ENCODE results near the gene ILDR2. TPM values are rescaled to one million over a fixed set of nuclear protein-coding genes. Genes with fewer than 3 reads are reported as not detected.

Gene ILDR2
- total RNA-seq, 2 donors from 2014 or later = 1.00 to 1.4 TPM

DNA sequence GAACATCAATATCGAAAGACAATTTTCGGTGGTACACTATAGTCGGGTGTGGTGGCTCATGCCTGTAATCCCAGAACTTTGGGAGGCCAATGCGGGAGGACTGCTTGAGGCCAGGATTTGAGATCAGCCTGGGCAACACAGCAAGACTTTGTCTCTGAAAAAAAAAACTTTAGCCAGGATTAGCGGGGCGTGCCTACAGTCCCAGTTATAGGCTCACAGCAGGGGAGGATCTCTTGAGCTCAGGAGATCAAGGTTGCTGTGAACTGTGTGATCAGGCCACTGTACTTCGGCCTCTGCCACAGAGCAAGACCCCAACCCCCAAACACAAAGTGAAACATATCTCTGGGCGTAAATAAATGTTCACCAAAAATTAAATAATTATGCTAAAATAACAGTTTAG, 100.9 kb downstream of the ILDR2 start:
- Histone ChIP-seq H3K4me3 (ENCODE audit: low read length) (peak overlapping the region; percentile 83), H3K4me1 (ENCODE audit: control insufficient read depth, insufficient read depth, low read length) (no peaks in the 10 kb centered on the region), H3K9ac (ENCODE audit: extremely low read depth, low read length, poor library complexity, severe bottlenecking) (no peak overlapping the region), H3K27me3 (ENCODE audit: control insufficient read depth, insufficient read depth, low read length, poor library complexity, severe bottlenecking) (no peaks in the 10 kb centered on the region), H3K36me3 (ENCODE audit: control insufficient read depth, insufficient read depth, low read length) (peaks cover 6% of the 10 kb centered on the region), H3K9me3 (ENCODE audit: control insufficient read depth, low read length) (no peaks in the 10 kb centered on the region), H3K27ac (ENCODE audit: low read depth, low read length) (no peak overlapping the region)
- DNase-seq = no peak
- TF ChIP-seq, protein P1, sequence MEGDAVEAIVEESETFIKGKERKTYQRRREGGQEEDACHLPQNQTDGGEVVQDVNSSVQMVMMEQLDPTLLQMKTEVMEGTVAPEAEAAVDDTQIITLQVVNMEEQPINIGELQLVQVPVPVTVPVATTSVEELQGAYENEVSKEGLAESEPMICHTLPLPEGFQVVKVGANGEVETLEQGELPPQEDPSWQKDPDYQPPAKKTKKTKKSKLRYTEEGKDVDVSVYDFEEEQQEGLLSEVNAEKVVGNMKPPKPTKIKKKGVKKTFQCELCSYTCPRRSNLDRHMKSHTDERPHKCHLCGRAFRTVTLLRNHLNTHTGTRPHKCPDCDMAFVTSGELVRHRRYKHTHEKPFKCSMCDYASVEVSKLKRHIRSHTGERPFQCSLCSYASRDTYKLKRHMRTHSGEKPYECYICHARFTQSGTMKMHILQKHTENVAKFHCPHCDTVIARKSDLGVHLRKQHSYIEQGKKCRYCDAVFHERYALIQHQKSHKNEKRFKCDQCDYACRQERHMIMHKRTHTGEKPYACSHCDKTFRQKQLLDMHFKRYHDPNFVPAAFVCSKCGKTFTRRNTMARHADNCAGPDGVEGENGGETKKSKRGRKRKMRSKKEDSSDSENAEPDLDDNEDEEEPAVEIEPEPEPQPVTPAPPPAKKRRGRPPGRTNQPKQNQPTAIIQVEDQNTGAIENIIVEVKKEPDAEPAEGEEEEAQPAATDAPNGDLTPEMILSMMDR (conservative IDR thresholded peaks at IDR 0.05) = no peak
- peaks cover 41% of the 10 kb centered on the region for H3K4me1 Mint-ChIP-seq
- H3K4me3 Mint-ChIP-seq = peak overlapping the region; percentile 88
- H3K27ac Mint-ChIP-seq = no peak overlapping the region
- peaks cover 4% of the 10 kb centered on the region for H3K27me3 Mint-ChIP-seq (ENCODE audit: insufficient read depth)
- H3K36me3 Mint-ChIP-seq (ENCODE audit: low read depth) = peaks cover 6% of the 10 kb centered on the region
- WGBS, 2 experiments (ENCODE audit: insufficient coverage in 1 of 2, insufficient read length in 1 of 2) = 87 to 94% methylated on average over 6 to 7 of the region's 8 CpGs
- H3K9me3 Mint-ChIP-seq = peaks cover 6% of the 10 kb centered on the region

DNA sequence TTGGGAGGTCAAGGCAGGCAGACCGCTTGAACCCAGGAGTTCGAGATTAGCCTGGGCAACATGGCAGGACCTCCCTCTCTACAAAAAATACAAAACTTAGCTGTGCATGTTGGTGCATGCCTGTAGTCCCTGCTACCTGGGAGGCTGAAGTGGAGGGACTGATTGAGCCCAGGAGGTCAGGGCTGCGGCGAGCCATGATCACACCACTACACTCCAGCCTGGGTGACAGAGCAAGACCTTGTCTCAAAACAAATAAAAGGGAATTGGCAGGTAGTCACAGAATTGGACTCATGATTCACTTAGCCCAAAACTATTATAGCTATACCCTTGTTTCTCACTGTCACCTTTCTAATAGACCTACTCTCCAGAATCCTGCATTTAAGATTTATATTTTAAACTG, 104.8 kb downstream of the ILDR2 start:
- Histone ChIP-seq H3K36me3 (ENCODE audit: control insufficient read depth, insufficient read depth, low read length) (peaks cover 41% of the 10 kb centered on the region), H3K9ac (ENCODE audit: extremely low read depth, low read length, poor library complexity, severe bottlenecking) (no peak overlapping the region), H3K4me3 (ENCODE audit: low read length) (no peak overlapping the region), H3K27ac (ENCODE audit: low read depth, low read length) (no peak overlapping the region), H3K9me3 (ENCODE audit: control insufficient read depth, low read length) (no peaks in the 10 kb centered on the region), H3K4me1 (ENCODE audit: control insufficient read depth, insufficient read depth, low read length) (peaks cover 4% of the 10 kb centered on the region), H3K27me3 (ENCODE audit: control insufficient read depth, insufficient read depth, low read length, poor library complexity, severe bottlenecking) (no peaks in the 10 kb centered on the region)
- TF ChIP-seq, protein P1 (conservative IDR thresholded peaks at IDR 0.05) = no peak
- H3K27me3 Mint-ChIP-seq (ENCODE audit: insufficient read depth) = no peaks in the 10 kb centered on the region
- H3K9me3 Mint-ChIP-seq = no peaks in the 10 kb centered on the region
- no peak for DNase-seq
- 92 to 99% methylated on average over 4 of the region's 4 CpGs for WGBS, 2 experiments (ENCODE audit: insufficient coverage in 1 of 2, insufficient read length in 1 of 2)
- H3K27ac Mint-ChIP-seq = no peak overlapping the region
- peaks cover 51% of the 10 kb centered on the region for H3K4me1 Mint-ChIP-seq
- H3K36me3 Mint-ChIP-seq (ENCODE audit: low read depth) = peaks cover 35% of the 10 kb centered on the region
- H3K4me3 Mint-ChIP-seq = no peak overlapping the region

DNA sequence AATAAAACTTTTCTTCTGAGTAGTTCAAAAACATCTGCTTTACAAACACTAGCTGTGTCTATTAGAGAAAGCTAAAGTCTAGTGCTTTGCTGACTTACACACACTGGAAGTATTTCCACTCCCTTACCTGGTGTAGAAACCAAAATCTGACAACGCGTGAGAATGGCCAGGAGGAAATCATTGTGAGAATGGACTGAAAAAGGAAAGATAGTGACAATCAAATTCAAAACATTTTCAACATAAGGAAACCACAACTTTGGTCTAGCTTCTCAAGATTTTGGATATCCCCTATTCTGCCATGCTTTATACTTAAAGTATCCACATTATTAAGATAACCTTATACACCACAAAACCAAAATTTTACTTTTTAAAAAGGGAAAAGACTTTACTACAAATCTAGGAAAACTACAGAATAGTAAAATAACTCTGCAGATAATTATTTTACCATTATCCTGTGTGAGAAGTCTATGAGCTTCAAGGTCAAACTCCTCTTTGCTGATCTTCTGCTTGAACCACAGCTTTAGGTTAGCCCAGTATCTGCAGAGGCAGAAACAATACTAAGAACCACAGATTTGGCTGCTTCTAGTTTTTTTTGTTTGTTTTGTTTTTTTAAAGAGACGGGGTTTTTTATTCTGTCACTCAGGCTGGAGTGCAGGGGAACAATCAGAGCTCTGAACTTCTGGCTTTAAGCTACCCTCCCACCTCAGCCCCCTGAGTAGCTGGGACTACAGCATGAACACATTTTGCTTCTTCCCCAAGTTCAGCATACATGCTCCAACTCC, 105.8 kb downstream of the ILDR2 start:
- H3K36me3 Mint-ChIP-seq (ENCODE audit: low read depth) = peaks cover 45% of the 10 kb centered on the region
- no peak overlapping the region for H3K9ac ChIP-seq (ENCODE audit: extremely low read depth, low read length, poor library complexity, severe bottlenecking)
- peaks cover 4% of the 10 kb centered on the region for H3K4me1 ChIP-seq (ENCODE audit: control insufficient read depth, insufficient read depth, low read length)
- no peak overlapping the region for H3K4me3 ChIP-seq (ENCODE audit: low read length)
- no peak overlapping the region for H3K27ac ChIP-seq (ENCODE audit: low read depth, low read length)
- no peaks in the 10 kb centered on the region for H3K9me3 Mint-ChIP-seq
- peaks cover 42% of the 10 kb centered on the region for H3K36me3 ChIP-seq (ENCODE audit: control insufficient read depth, insufficient read depth, low read length)
- DNase-seq = no peak
- H3K27me3 ChIP-seq (ENCODE audit: control insufficient read depth, insufficient read depth, low read length, poor library complexity, severe bottlenecking) = no peaks in the 10 kb centered on the region
- H3K9me3 ChIP-seq (ENCODE audit: control insufficient read depth, low read length) = no peaks in the 10 kb centered on the region
- H3K27ac Mint-ChIP-seq = no peak overlapping the region
- peaks cover 45% of the 10 kb centered on the region for H3K4me1 Mint-ChIP-seq
- TF ChIP-seq, protein P1 (conservative IDR thresholded peaks at IDR 0.05) = no peak
- no peak overlapping the region for H3K4me3 Mint-ChIP-seq
- H3K27me3 Mint-ChIP-seq (ENCODE audit: insufficient read depth) = no peaks in the 10 kb centered on the region
- WGBS, 2 experiments (ENCODE audit: insufficient coverage in 1 of 2, insufficient read length in 1 of 2) = 79% methylated on average over 3 of the region's 3 CpGs; no CpG with 5 or more reads in 1 of the 2 experiments
